ENCODE data around the gene TMEM164. TPM values are rescaled to one million over a fixed set of nuclear protein-coding genes. Genes with fewer than 3 reads are reported as not detected.

Gene TMEM164
- total and polyA plus RNA-seq, 12 donors, result 8.7 to 32.2 (median 24.8) TPM

GRCh38 chrX:110178179-110178865 lies 175.4 kb downstream of the TMEM164 start:
- intact Hi-C loops (cut with DNase I), result no loop called here
- Histone ChIP-seq H3K9me3 (replicated peaks in 1 of 3) (no peaks in the 10 kb centered on the region), H3K4me1 (replicated peaks in 1 of 2) (peaks cover 3 to 4% of the 10 kb centered on the region in 2 donors), H3K27ac (no peak overlapping the region), H3K4me3 (no peak overlapping the region), H3K27me3 (no peaks in the 10 kb centered on the region), H3K36me3 (replicated peaks in 1 of 2) (no peaks in the 10 kb centered on the region)
- TF ChIP-seq POLR2A (IDR thresholded peaks at IDR 0.05), result no peak
- no peak for TF ChIP-seq CTCF (IDR thresholded peaks at IDR 0.05)
- DNase-seq, result no peak
- 75 to 94% (median 79%) methylated on average over 3 to 5 of the region's 5 CpGs for WGBS, 4 donors

- Histone ChIP-seq H3K4me3 (no peak overlapping the region), H3K9me3 (replicated peaks in 1 of 3) (no peaks in the 10 kb centered on the region), H3K4me1 (replicated peaks in 1 of 2) (peaks cover 3 to 4% of the 10 kb centered on the region in 2 donors), H3K27me3 (no peaks in the 10 kb centered on the region), H3K36me3 (replicated peaks in 1 of 2) (no peaks in the 10 kb centered on the region), H3K27ac (peak overlapping the region in 1 of 5 donors; percentile 26)
- peak; percentile 39 to 80 (median 70) for DNase-seq
- 38 to 59% (median 42%) methylated on average over 2 to 5 of the region's 5 CpGs for WGBS, 4 donors
- intact Hi-C loops (cut with DNase I), result no loop called here
- no peak for TF ChIP-seq CTCF (IDR thresholded peaks at IDR 0.05)
- no peak for TF ChIP-seq POLR2A (IDR thresholded peaks at IDR 0.05)
Observed at GRCh38 chrX:110180176-110180927, 177.4 kb downstream of the TMEM164 start.

- no peak for DNase-seq
- Histone ChIP-seq H3K9me3 (replicated peaks in 1 of 3) (no peaks in the 10 kb centered on the region), H3K4me1 (replicated peaks in 1 of 2) (peaks cover 3 to 4% of the 10 kb centered on the region in 2 donors), H3K27ac (peak overlapping the region in 1 of 5 donors; percentile 26), H3K36me3 (replicated peaks in 1 of 2) (no peaks in the 10 kb centered on the region), H3K27me3 (no peaks in the 10 kb centered on the region), H3K4me3 (no peak overlapping the region)
- intact Hi-C loops (cut with DNase I), result no loop called here
- 27 to 57% (median 42%) methylated on average over 6 of the region's 6 CpGs for WGBS, 4 donors
- TF ChIP-seq POLR2A (IDR thresholded peaks at IDR 0.05), result no peak
- TF ChIP-seq CTCF (IDR thresholded peaks at IDR 0.05), result no peak
Observed at GRCh38 chrX:110180928-110181310, 178.0 kb downstream of the TMEM164 start.

- Histone ChIP-seq H3K4me1 (replicated peaks in 1 of 2) (peaks cover 3 to 4% of the 10 kb centered on the region in 2 donors), H3K9me3 (replicated peaks in 1 of 3) (no peaks in the 10 kb centered on the region), H3K36me3 (replicated peaks in 1 of 2) (no peaks in the 10 kb centered on the region), H3K27ac (no peak overlapping the region), H3K27me3 (no peaks in the 10 kb centered on the region), H3K4me3 (no peak overlapping the region)
- 60 to 85% (median 78%) methylated on average over 1 to 2 of the region's 2 CpGs for WGBS, 4 donors
- no peak for DNase-seq
- intact Hi-C loops (cut with DNase I), result no loop called here
- no peak for TF ChIP-seq CTCF (IDR thresholded peaks at IDR 0.05)
- TF ChIP-seq POLR2A (IDR thresholded peaks at IDR 0.05), result no peak
Observed at GRCh38 chrX:110181459-110182137, 178.7 kb downstream of the TMEM164 start.

All from adrenal gland (tissue), 12 donors.